K562 (cell line): ENCODE results near the gene SMIM35. TPM values are rescaled to one million over a fixed set of nuclear protein-coding genes. Genes with fewer than 3 reads are reported as not detected.

ENCODE experiments used
- ATAC-seq: fragments of 200-7000 bp; cut with Tn5 transposase; 3 replicates; pipeline ENCODE4 v1.9.1; 2020; ENCODE audit warnings: moderate library complexity
- BruUV-seq: library from RNA; stranded (reverse); fragments of 400-500 nt; replicated peaks from 2 replicates; lab custom pipeline; 2021; lab: Mats Ljungman, UMichigan
- CTCF ChIA-PET: fragments of 300-600 bp; formaldehyde crosslinking; extraction: SDS; loops from one replicate; lab custom pipeline; 2021; ENCODE audit warnings: low intra/inter-chr PET ratio; lab: Yijun Ruan, JAX
- POLR2A ChIA-PET: fragments of 300-600, 350-650 bp; sonication (Branson Sonifier 250); formaldehyde crosslinking; extraction: SDS; loops from one replicate; lab custom pipeline; 2021; ENCODE audit warnings: antibody characterized with exemption, inconsistent platforms; lab: Yijun Ruan, JAX
- DNase-seq, 4 experiments: peaks; one replicate each; pipeline versions ENCODE4 v3.0.0 to v3.0.0-alpha.2; 2011 to 2018; ENCODE audit warnings: low spot score in 3 of 4, mixed read lengths in 3 of 4; ENCODE audit errors: extremely low read depth in 1 of 4
- FAIRE-seq: peaks from 2 replicates; lab custom pipeline; 2011; peaks lifted over from hg19 to GRCh38; lab: Jason Lieb, UNC
- H2AFZ ChIP-seq: 2 replicates; pipeline ENCODE4 v1.6.0; 2011; ENCODE audit warnings: low read depth, low read length, control low read depth, inconsistent platforms
- H3K27ac ChIP-seq: fragments of 200-600 bp; 3 replicates; pipeline ENCODE4 v1.8.0; 2011; ENCODE audit warnings: low read depth, mild to moderate bottlenecking, control low read depth, inconsistent platforms, low read length, moderate library complexity, mixed read lengths; ENCODE audit errors: extremely low read depth
- H3K27me3 ChIP-seq, 2 experiments: fragments of 300-600 bp in 1 of 2; 2 replicates in 1 of 2; 3 replicates in 1 of 2; pipeline versions ENCODE4 v1.6.0 to v1.8.0; 2011; ENCODE audit warnings: inconsistent platforms in 2 of 2, low read length in 2 of 2, mild to moderate bottlenecking in 1 of 2, mixed read lengths in 1 of 2, moderate library complexity in 1 of 2; ENCODE audit not compliant: control insufficient read depth in 2 of 2, insufficient read depth in 2 of 2
- H3K36me3 ChIP-seq: fragments of 300-600 bp; 3 replicates; pipeline ENCODE4 v1.8.0; 2011; ENCODE audit warnings: mild to moderate bottlenecking, low read length, inconsistent platforms; ENCODE audit not compliant: control insufficient read depth, insufficient read depth
- H3K4me1 ChIP-seq, 2 experiments: fragments of 200-600 bp in 1 of 2; replicated peaks in 1 of 2; 2 replicates in 1 of 2; 3 replicates in 1 of 2; pipeline versions ENCODE4 v1.5.1 to v1.8.0; 2011; ENCODE audit warnings: inconsistent platforms in 2 of 2, low read length in 2 of 2, mild to moderate bottlenecking in 1 of 2, mixed read lengths in 1 of 2, moderate library complexity in 1 of 2; ENCODE audit not compliant: control insufficient read depth in 2 of 2, insufficient read depth in 2 of 2
- H3K4me2 ChIP-seq: 2 replicates; pipeline ENCODE4 v1.6.1; 2011; ENCODE audit warnings: low read length, control low read depth, inconsistent platforms, mixed read lengths; ENCODE audit not compliant: insufficient read depth
- H3K4me3 ChIP-seq: fragments of 200-600 bp; sonication (generic), shearing (Covaris generic); 2 replicates; pipeline ENCODE4 v1.5.1; 2016; ENCODE audit warnings: control low read depth, inconsistent platforms
- H3K79me2 ChIP-seq: fragments of 200-600 bp; 3 replicates; pipeline ENCODE4 v1.8.0; 2011; ENCODE audit warnings: low read length, inconsistent platforms; ENCODE audit not compliant: control insufficient read depth, insufficient read depth
- H3K9ac ChIP-seq, 2 experiments: 2 replicates each; pipeline versions ENCODE4 v1.6.0 to v1.6.1; 2011; ENCODE audit warnings: low read depth in 2 of 2, low read length in 2 of 2, control low read depth in 1 of 2, inconsistent platforms in 1 of 2, mild to moderate bottlenecking in 1 of 2, mixed read lengths in 1 of 2; ENCODE audit not compliant: insufficient read depth in 1 of 2
- H3K9me1 ChIP-seq: one replicate; pipeline ENCODE4 v1.6.0; 2011; ENCODE audit warnings: inconsistent platforms, mild to moderate bottlenecking, low read length, moderate library complexity; ENCODE audit not compliant: control insufficient read depth, insufficient read depth
- H3K9me3 ChIP-seq: replicated peaks from 2 replicates; pipeline ENCODE4 v1.5.1; 2011; ENCODE audit warnings: low read depth, low read length, inconsistent platforms; ENCODE audit not compliant: control insufficient read depth, insufficient read depth
- H4K20me1 ChIP-seq: replicated peaks from 2 replicates; pipeline ENCODE4 v1.6.1; 2011; ENCODE audit warnings: low read length, inconsistent platforms, mixed read lengths; ENCODE audit not compliant: control insufficient read depth, insufficient read depth
- ELK1 ChIP-seq: sonication (generic); formaldehyde crosslinking; IDR thresholded peaks from 2 replicates; pipeline ENCODE4 v1.8.1; 2022; ENCODE audit warnings: missing genetic modification reagents
- FIP1L1 ChIP-seq: fragments of 200-400 bp; formaldehyde crosslinking; IDR thresholded peaks from 2 replicates; pipeline ENCODE4 v1.6.1; 2018; ENCODE audit warnings: mild to moderate bottlenecking, low read depth, low read length; ENCODE audit not compliant: poor library complexity, severe bottlenecking
- HNRNPL ChIP-seq: fragments of 200-400 bp; formaldehyde crosslinking; IDR thresholded peaks from 2 replicates; pipeline ENCODE4 v1.6.1; 2017; ENCODE audit warnings: low read depth, mild to moderate bottlenecking, low read length
- NELFE ChIP-seq: IDR thresholded peaks from 2 replicates; pipeline ENCODE4 v1.6.1; 2011; ENCODE audit warnings: mild to moderate bottlenecking; ENCODE audit not compliant: insufficient read depth, insufficient read length
- POLR2A ChIP-seq: fragments of 450-650 bp; conservative IDR thresholded peaks from 2 replicates; pipeline ENCODE4 v1.6.1; 2016
- SMAD3 ChIP-seq: fragments of 450-650 bp; formaldehyde crosslinking; conservative IDR thresholded peaks from 2 replicates; pipeline ENCODE4 v1.4.0; 2020; ENCODE audit warnings: mild to moderate bottlenecking
- SMARCA4 ChIP-seq: fragments of 450-650 bp; IDR thresholded peaks from 2 replicates; pipeline ENCODE4 v1.6.1; 2016
- TRIM28 ChIP-seq: fragments of 450-650 bp; IDR thresholded peaks from 2 replicates; pipeline ENCODE4 v1.6.1; 2017
- YBX1 ChIP-seq: fragments of 450-650 bp; IDR thresholded peaks from 2 replicates; pipeline ENCODE4 v1.7.1; 2016; ENCODE audit warnings: mild to moderate bottlenecking
- ZKSCAN1 ChIP-seq: fragments of 150-350 bp; IDR thresholded peaks from 2 replicates; pipeline ENCODE4 v1.6.1; 2016; ENCODE audit warnings: low read depth, low read length
- ZNF316 ChIP-seq: fragments of 450-650 bp; IDR thresholded peaks from 2 replicates; pipeline ENCODE4 v1.6.1; 2016
- ZNF347 ChIP-seq: fragments of 450-650 bp; formaldehyde crosslinking; IDR thresholded peaks from 2 replicates; pipeline ENCODE4 v1.4.0; 2020; ENCODE audit warnings: low read depth, mild to moderate bottlenecking, moderate library complexity
- WGBS: fragments of 100-300 bp; shearing (Covaris generic); methylation state at CpG from one replicate; pipeline ENCODE4 v1.1.6; 2016; ENCODE audit warnings: low coverage, mixed read lengths; ENCODE audit not compliant: insufficient coverage; ENCODE audit errors: missing lambda C conversion rate; 5-methylcytosine and 5-hydroxymethylcytosine counted together
- in situ Hi-C: fragments of 300-500 bp; cut with MboI; formaldehyde crosslinking; loops from 4 replicates; pipeline ENCODE4 v1.15.0; 2018; ENCODE audit warnings: inconsistent platforms, mixed read lengths
- intact Hi-C: fragments of 100-400 bp; cut with micrococcal nuclease; formaldehyde crosslinking; loops from 2 replicates; pipeline ENCODE4 v1.14.2; 2022
- polyA plus RNA-seq, 8 experiments: library from polyadenylated mRNA; depleted of rRNA in 4 of 8; stranded (reverse) in 5 of 8; unstranded in 3 of 8; fragments of >200 nt; fragmentation: Nextera tagmentation in 2 of 8; fragmentation: Illumina TruSeq in 1 of 8; extraction: Ambion mirVana in 2 of 8; extraction: Trizol in 1 of 8; gene quantifications; 2 replicates each; pipeline versions ENCODE4 v1.2.1 to v1.2.3, GENCODE V29; 2011 to 2014; ENCODE audit warnings: inconsistent platforms in 1 of 8, missing spikeins in 1 of 8
- total RNA-seq, 7 experiments: library from RNA; depleted of rRNA in 6 of 7; stranded (reverse); fragments of >200 nt in 6 of 7; fragmentation: Illumina TruSeq in 2 of 7; extraction: Trizol in 2 of 7; gene quantifications; 2 replicates each; pipeline versions ENCODE4 v1.2.1 to v1.2.3, GENCODE V29; 2011 to 2021; ENCODE audit warnings: low replicate concordance in 1 of 7

Gene SMIM35
- total and polyA plus RNA-seq, 9 of the 15 experiments (the other 6 are each of a cell fraction or from before 2014, with no cell fraction given) = 0.03 TPM; not detected in 7

GRCh38 chr11:117997406-117997805 lies 89.4 kb downstream of the SMIM35 start:
- Histone ChIP-seq H3K79me2 (no peaks in the 10 kb centered on the region), H3K27me3 (no peaks in the 10 kb centered on the region), H3K9me3 (no peaks in the 10 kb centered on the region), H3K4me1 (peaks cover 26 to 27% of the 10 kb centered on the region in 2 experiments), H3K4me3 (no peak overlapping the region), H3K27ac (no peak overlapping the region), H3K9me1 (no peaks in the 10 kb centered on the region), H3K9ac (no peak overlapping the region), H3K36me3 (peaks cover 23% of the 10 kb centered on the region; the same call in 2 of the 3 replicates), H4K20me1 (no peaks in the 10 kb centered on the region), H3K4me2 (no peak overlapping the region), H2AFZ (no peak overlapping the region)
- DNase-seq (no peak), FAIRE-seq (no peak), ATAC-seq (no peak)
- in situ Hi-C loops = no loop called here
- CTCF ChIA-PET = no interaction called here
- POLR2A ChIA-PET = interaction anchor here (1.3 to 2.4 kb wide), 2 partner anchors 10 to 18 kb away, joined by 3 to 9 read pairs; partner anchors contain the start of gene IL10RA
- TF ChIP-seq YBX1 = no peak
- TF ChIP-seq ZNF316 = peak; percentile 62
- TF ChIP-seq POLR2A = 0 out of 2 replicates have a peak, but pooled peaks have one; percentile 33
- TF ChIP-seq NELFE = no peak
- TF ChIP-seq SMARCA4 = no peak
- TF ChIP-seq ZKSCAN1 = peak; percentile 93
- 0 out of 2 replicates have a peak, but pooled peaks have one; percentile 32 for TF ChIP-seq TRIM28
- intact Hi-C loops = no loop called here
- BruUV-seq = no TSS peak
- WGBS = 100% methylated on average over 2 of the region's 2 CpGs

- H3K4me1 ChIP-seq = peaks cover 12 to 20% of the 10 kb centered on the region in 2 experiments
- H3K27ac ChIP-seq = no peak overlapping the region
- no peaks in the 10 kb centered on the region for H3K27me3 ChIP-seq
- DNase-seq (no peak), FAIRE-seq (no peak), ATAC-seq (no peak)
- H3K79me2 ChIP-seq = no peaks in the 10 kb centered on the region
- no peak overlapping the region for H2AFZ ChIP-seq
- WGBS = 89% methylated on average over 1 of the region's 4 CpGs
- H3K36me3 ChIP-seq = peaks cover 23% of the 10 kb centered on the region; the same call in 2 of the 3 replicates
- in situ Hi-C loops = no loop called here
- no peaks in the 10 kb centered on the region for H3K9me1 ChIP-seq
- no peaks in the 10 kb centered on the region for H4K20me1 ChIP-seq
- H3K9me3 ChIP-seq = no peaks in the 10 kb centered on the region
- ChIA-PET CTCF (no interaction called here), POLR2A (interaction anchor here (0.6 to 2.4 kb wide), 5 partner anchors 8 to 322 kb away, joined by 3 to 9 read pairs (median 3); partner anchors contain the start of gene IL10RA)
- no peak overlapping the region for H3K4me3 ChIP-seq
- intact Hi-C loops = no loop called here
- BruUV-seq = no TSS peak
- H3K9ac ChIP-seq = 0 out of 4 replicates have a peak overlapping the region, but pooled peaks of 1 of the 2 experiments have one; percentile 32
- no peak overlapping the region for H3K4me2 ChIP-seq
- TF ChIP-seq HNRNPL = no peak
- TF ChIP-seq ELK1 = no peak
- TF ChIP-seq ZNF347 (CRISPR knock-in tag) = no peak
- TF ChIP-seq FIP1L1 = no peak
- no peak for TF ChIP-seq SMAD3 (CRISPR knock-in tag)
These were observed 90.7 kb downstream of the SMIM35 start for GRCh38 chr11:117996058-117996457.
